Spleen (tissue), 7 donors: ENCODE measurements around the gene CALHM5.

Experiments used
- POLR2A ChIP-seq, 3 donors: fragments of 450-650 bp; IDR thresholded peaks; one replicate each; pipeline ENCODE4 v1.5.1; 2017; ENCODE audit warnings: antibody characterized with exemption in 3 of 3, mild to moderate bottlenecking in 1 of 3
- TF ChIP-seq, protein P1 (sequence below), 11 experiments: fragments of 200-600 bp in 7 of 11; fragments of 450-650 bp in 4 of 11; sonication (generic) in 4 of 11; IDR thresholded peaks in 8 of 11; conservative IDR thresholded peaks in 3 of 11; 1 replicate in 7 of 11; 2 replicates in 4 of 11; pipeline versions ENCODE4 v1.4.0 to v1.8.0; 2016 to 2021; ENCODE audit warnings: antibody characterized with exemption in 11 of 11, inconsistent platforms in 4 of 11, mild to moderate bottlenecking in 1 of 11
- donor health status: DM: no; HTN: no; CAD: no; lungs with moderate emphysema.
- donor health status: DM: no; HTN: no; CAD: no.
- donor health status: DM: no; HTN: no; CAD: no.

GRCh38 chr6:116563830-116564229 lies 52.4 kb downstream of the CALHM5 start:
- TF ChIP-seq, protein P1, sequence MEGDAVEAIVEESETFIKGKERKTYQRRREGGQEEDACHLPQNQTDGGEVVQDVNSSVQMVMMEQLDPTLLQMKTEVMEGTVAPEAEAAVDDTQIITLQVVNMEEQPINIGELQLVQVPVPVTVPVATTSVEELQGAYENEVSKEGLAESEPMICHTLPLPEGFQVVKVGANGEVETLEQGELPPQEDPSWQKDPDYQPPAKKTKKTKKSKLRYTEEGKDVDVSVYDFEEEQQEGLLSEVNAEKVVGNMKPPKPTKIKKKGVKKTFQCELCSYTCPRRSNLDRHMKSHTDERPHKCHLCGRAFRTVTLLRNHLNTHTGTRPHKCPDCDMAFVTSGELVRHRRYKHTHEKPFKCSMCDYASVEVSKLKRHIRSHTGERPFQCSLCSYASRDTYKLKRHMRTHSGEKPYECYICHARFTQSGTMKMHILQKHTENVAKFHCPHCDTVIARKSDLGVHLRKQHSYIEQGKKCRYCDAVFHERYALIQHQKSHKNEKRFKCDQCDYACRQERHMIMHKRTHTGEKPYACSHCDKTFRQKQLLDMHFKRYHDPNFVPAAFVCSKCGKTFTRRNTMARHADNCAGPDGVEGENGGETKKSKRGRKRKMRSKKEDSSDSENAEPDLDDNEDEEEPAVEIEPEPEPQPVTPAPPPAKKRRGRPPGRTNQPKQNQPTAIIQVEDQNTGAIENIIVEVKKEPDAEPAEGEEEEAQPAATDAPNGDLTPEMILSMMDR (IDR thresholded peaks at IDR 0.05 in 8 of 11, conservative IDR thresholded peaks at IDR 0.05 in 3 of 11) = no peak
- no peak for TF ChIP-seq POLR2A (IDR thresholded peaks at IDR 0.05)
